Sigmoid colon (tissue), 7 donors: ENCODE measurements around the gene GRM7. TPM values are rescaled to one million over a fixed set of nuclear protein-coding genes. Genes with fewer than 3 reads are reported as not detected.

Experiments used
- DNase-seq: peaks from one replicate; pipeline ENCODE4 v3.0.0-alpha.2; 2019
- H3K27ac ChIP-seq, 4 donors: fragments of 200-600 bp; sonication (generic); one replicate each; pipeline ENCODE4 v1.5.1; 2016 to 2019; ENCODE audit warnings: mild to moderate bottlenecking in 1 of 4
- H3K27me3 ChIP-seq, 3 donors: fragments of 200-600 bp; sonication (generic); one replicate each; pipeline ENCODE4 v1.5.1; 2019; ENCODE audit warnings: mild to moderate bottlenecking in 1 of 3
- H3K36me3 ChIP-seq, 4 donors: fragments of 200-600 bp; sonication (generic); one replicate each; pipeline ENCODE4 v1.5.1; 2016 to 2019
- H3K4me1 ChIP-seq, 4 donors: fragments of 200-600 bp; sonication (generic); one replicate each; pipeline ENCODE4 v1.5.1; 2017 to 2019
- H3K4me3 ChIP-seq, 4 donors: fragments of 200-600 bp; sonication (generic); one replicate each; pipeline ENCODE4 v1.5.1; 2017 to 2019; ENCODE audit warnings: mild to moderate bottlenecking in 2 of 4, moderate library complexity in 1 of 4
- H3K9me3 ChIP-seq, 4 donors: fragments of 200-600 bp in 3 of 4; sonication (generic) in 3 of 4; one replicate each; pipeline versions ENCODE4 v1.5.1 to v1.6.1; 2013 to 2019
- CTCF ChIP-seq, 4 experiments: fragments of 450-650 bp in 3 of 4; fragments of 200-600 bp in 1 of 4; IDR thresholded peaks; one replicate each; pipeline ENCODE4 v1.5.1; 2016 to 2019; ENCODE audit warnings: antibody characterized with exemption in 4 of 4, mild to moderate bottlenecking in 3 of 4, moderate library complexity in 2 of 4
- EP300 ChIP-seq, 4 donors: sonication (generic); formaldehyde crosslinking; IDR thresholded peaks; one replicate each; pipeline ENCODE4 v1.6.1; 2017; ENCODE audit warnings: antibody characterized with exemption in 4 of 4
- POLR2A ChIP-seq, 2 donors: fragments of 450-650 bp; IDR thresholded peaks; one replicate each; pipeline ENCODE4 v1.6.1; 2016; ENCODE audit warnings: antibody characterized with exemption in 2 of 2, mild to moderate bottlenecking in 2 of 2, moderate library complexity in 2 of 2
- POLR2AphosphoS5 ChIP-seq, 4 donors: sonication (generic); formaldehyde crosslinking; IDR thresholded peaks; one replicate each; pipeline ENCODE4 v1.6.1; 2017; ENCODE audit warnings: antibody characterized with exemption in 4 of 4
- WGBS, 2 donors: extraction: QIAGEN DNeasy Blood & Tissue Kit; methylation state at CpG; one replicate each; pipeline ENCODE4 v1.1.7; 2013; 5-methylcytosine and 5-hydroxymethylcytosine counted together
- intact Hi-C: fragments of 100-400 bp; cut with DNase I; formaldehyde crosslinking; loops from one replicate; pipeline ENCODE4 v1.15.1; 2023
- polyA plus RNA-seq, 3 donors: library from polyadenylated mRNA; stranded (reverse); fragments of 200-250 nt; gene quantifications; one replicate each; pipeline ENCODE4 v1.2.3, GENCODE V29; 2013
- total RNA-seq, 4 donors: library from RNA; depleted of rRNA; stranded (reverse); fragments of >200 nt; gene quantifications; one replicate each; pipeline ENCODE4 v1.1.0, GENCODE V29; 2016
- donor health status: healthy with polysubstance abuse.
- donor health status: Bipolar disorder and iron deficiency.
- donor health status: healthy.

GRM7 gene
- total and polyA plus RNA-seq, 7 donors: 0.09 to 0.71 (median 0.22) TPM; not detected in 3

GRCh38 chr3:7188551-7188950 is 327.6 kb downstream of the GRM7 start:
- Histone ChIP-seq H3K27ac (no peak overlapping the region), H3K36me3 (no peaks in the 10 kb centered on the region), H3K4me3 (no peak overlapping the region), H3K4me1 (no peaks in the 10 kb centered on the region), H3K9me3 (no peaks in the 10 kb centered on the region), H3K27me3 (no peaks in the 10 kb centered on the region)
- DNase-seq: no peak
- intact Hi-C loops: no loop called here
- TF ChIP-seq POLR2A (IDR thresholded peaks at IDR 0.05) (no peak), POLR2AphosphoS5 (IDR thresholded peaks at IDR 0.05) (no peak), CTCF (IDR thresholded peaks at IDR 0.05) (no peak), EP300 (IDR thresholded peaks at IDR 0.05) (no peak)
- 77 to 93% methylated on average over 1 of the region's 1 CpG for WGBS, 2 donors

- Histone ChIP-seq H3K27me3 (no peaks in the 10 kb centered on the region), H3K27ac (no peak overlapping the region), H3K4me1 (no peaks in the 10 kb centered on the region), H3K4me3 (no peak overlapping the region), H3K36me3 (no peaks in the 10 kb centered on the region), H3K9me3 (no peaks in the 10 kb centered on the region)
- intact Hi-C loops: no loop called here
- no peak for DNase-seq
- 86 to 92% methylated on average over 4 of the region's 4 CpGs for WGBS, 2 donors
- no peak for TF ChIP-seq POLR2AphosphoS5 (IDR thresholded peaks at IDR 0.05)
- TF ChIP-seq POLR2A (IDR thresholded peaks at IDR 0.05): no peak
Measured at GRCh38 chr3:7190095-7190494, 329.2 kb downstream of the GRM7 start.

- intact Hi-C loops: no loop called here
- no peak for DNase-seq
- TF ChIP-seq POLR2AphosphoS5 (IDR thresholded peaks at IDR 0.05): no peak
- no peak for TF ChIP-seq EP300 (IDR thresholded peaks at IDR 0.05)
- TF ChIP-seq CTCF (IDR thresholded peaks at IDR 0.05): no peak
- TF ChIP-seq POLR2A (IDR thresholded peaks at IDR 0.05): no peak
- H3K27me3 ChIP-seq: no peaks in the 10 kb centered on the region
- H3K36me3 ChIP-seq: no peaks in the 10 kb centered on the region
- H3K4me3 ChIP-seq: no peak overlapping the region
- H3K4me1 ChIP-seq: no peaks in the 10 kb centered on the region
- no peaks in the 10 kb centered on the region for H3K9me3 ChIP-seq
- no peak overlapping the region for H3K27ac ChIP-seq
Measured at GRCh38 chr3:7193269-7193668, 332.4 kb downstream of the GRM7 start.

GRCh38 chr3:7194071-7194835 is 333.3 kb downstream of the GRM7 start:
- WGBS, 2 donors: 77% methylated on average over 6 of the region's 6 CpGs
- intact Hi-C loops: no loop called here
- H3K4me1 ChIP-seq: no peaks in the 10 kb centered on the region

GRCh38 chr3:7195934-7196333 is 335.0 kb downstream of the GRM7 start:
- TF ChIP-seq POLR2A (IDR thresholded peaks at IDR 0.05) (no peak), EP300 (IDR thresholded peaks at IDR 0.05) (no peak), CTCF (IDR thresholded peaks at IDR 0.05) (no peak), POLR2AphosphoS5 (IDR thresholded peaks at IDR 0.05) (no peak)
- H3K9me3 ChIP-seq: no peaks in the 10 kb centered on the region
- no peaks in the 10 kb centered on the region for H3K36me3 ChIP-seq
- no peaks in the 10 kb centered on the region for H3K4me1 ChIP-seq
- no peak overlapping the region for H3K27ac ChIP-seq
- no peak for DNase-seq
- no peaks in the 10 kb centered on the region for H3K27me3 ChIP-seq
- no peak overlapping the region for H3K4me3 ChIP-seq
- intact Hi-C loops: no loop called here
- WGBS, 2 donors: 63 to 79% methylated on average over 1 of the region's 1 CpG

More at GRCh38 chr3:7194071-7194835, 333.3 kb downstream of the GRM7 start:
- Histone ChIP-seq H3K9me3 (no peaks in the 10 kb centered on the region), H3K4me3 (no peak overlapping the region), H3K36me3 (no peaks in the 10 kb centered on the region), H3K27ac (no peak overlapping the region), H3K27me3 (no peaks in the 10 kb centered on the region)
- no peak for TF ChIP-seq EP300 (IDR thresholded peaks at IDR 0.05)
- no peak for DNase-seq

GRCh38 chr3:7201784-7202183 is 340.9 kb downstream of the GRM7 start:
- 75 to 85% methylated on average over 2 of the region's 2 CpGs for WGBS, 2 donors
- DNase-seq: no peak
- Histone ChIP-seq H3K4me3 (no peak overlapping the region), H3K36me3 (no peaks in the 10 kb centered on the region), H3K9me3 (no peaks in the 10 kb centered on the region), H3K27ac (no peak overlapping the region), H3K4me1 (no peaks in the 10 kb centered on the region), H3K27me3 (no peaks in the 10 kb centered on the region)
- TF ChIP-seq POLR2AphosphoS5 (IDR thresholded peaks at IDR 0.05): no peak
- intact Hi-C loops: no loop called here
